IgD-negative memory B cell (primary cell): ENCODE results near the gene MCM7. TPM values are rescaled to one million over a fixed set of nuclear protein-coding genes. Genes with fewer than 3 reads are reported as not detected.

Experiments
- H3K27ac Mint-ChIP-seq, 3 donors: one replicate each; pipeline ENCODE4 v1.8.0; 2020 to 2022; ENCODE audit warnings: mild to moderate bottlenecking in 3 of 3, mixed read lengths in 3 of 3, moderate library complexity in 1 of 3
- H3K27me3 Mint-ChIP-seq: one replicate; pipeline ENCODE4 v1.8.0; 2021; ENCODE audit warnings: mixed read lengths
- H3K36me3 Mint-ChIP-seq: one replicate; pipeline ENCODE4 v1.8.0; 2020; ENCODE audit warnings: mild to moderate bottlenecking, mixed read lengths
- H3K4me1 Mint-ChIP-seq, 3 donors: one replicate each; pipeline ENCODE4 v1.8.0; 2020 to 2022; ENCODE audit warnings: mixed read lengths in 3 of 3, mild to moderate bottlenecking in 1 of 3
- H3K4me3 Mint-ChIP-seq, 4 donors: one replicate each; pipeline ENCODE4 v1.8.0; 2020 to 2022; ENCODE audit warnings: mild to moderate bottlenecking in 4 of 4, mixed read lengths in 4 of 4, moderate library complexity in 3 of 4
- H3K9me3 Mint-ChIP-seq, 3 donors: one replicate each; pipeline ENCODE4 v1.8.0; 2020 to 2021; ENCODE audit warnings: mixed read lengths in 3 of 3, mild to moderate bottlenecking in 1 of 3
- polyA plus RNA-seq: library from polyadenylated mRNA; unstranded; fragments of 300-500 nt; fragmentation: Illumina TruSeq; gene quantifications from one replicate; pipeline ENCODE4 v1.2.3, GENCODE V29; 2021

Gene MCM7
- polyA plus RNA-seq, 1 donor from 2014 or later: 33.4 TPM

- Mint-ChIP-seq H3K36me3 (peaks cover 4% of the 10 kb centered on the region), H3K4me3 (peak overlapping the region in 2 of 4 donors; percentile 9 to 93), H3K27me3 (peaks cover 2% of the 10 kb centered on the region), H3K4me1 (peaks cover 13 to 20% (median 16%) of the 10 kb centered on the region in 3 donors), H3K9me3 (no peaks in the 10 kb centered on the region), H3K27ac (peak overlapping the region in 1 of 3 donors; percentile 99)
Measured at GRCh38 chr7:100093054-100093453, 8.1 kb downstream of the MCM7 start.

DNA sequence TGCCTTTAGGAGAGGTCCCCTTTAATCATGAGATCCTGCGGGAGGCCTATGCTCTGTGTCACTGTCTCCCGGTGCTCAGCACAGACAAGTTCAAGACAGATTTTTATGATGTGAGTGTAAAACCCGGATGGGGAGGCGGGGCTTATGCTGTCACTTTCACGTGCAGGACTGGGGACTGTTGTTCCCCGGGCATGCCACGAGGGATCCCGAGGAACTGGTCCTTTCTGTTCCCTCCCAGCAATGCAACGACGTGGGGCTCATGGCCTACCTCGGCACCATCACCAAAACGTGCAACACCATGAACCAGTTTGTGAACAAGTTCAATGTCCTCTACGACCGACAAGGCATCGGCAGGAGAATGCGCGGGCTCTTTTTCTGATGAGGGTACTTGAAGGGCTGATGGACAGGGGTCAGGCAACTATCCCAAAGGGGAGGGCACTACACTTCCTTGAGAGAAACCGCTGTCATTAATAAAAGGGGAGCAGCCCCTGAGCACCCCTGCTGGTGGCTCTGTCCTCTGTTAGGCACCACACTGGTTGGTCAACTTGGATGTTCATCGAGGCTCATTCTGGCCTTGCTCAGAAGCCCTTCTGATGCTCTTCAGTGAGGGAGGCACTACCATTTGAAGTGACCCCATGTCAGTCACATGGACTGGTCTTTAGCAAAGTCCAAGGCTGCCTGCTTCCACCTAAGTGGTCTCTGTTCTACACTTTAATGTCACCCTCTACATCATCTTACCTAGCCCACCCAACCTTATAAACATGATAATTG, 9.6 kb downstream of the MCM7 start:
- H3K27me3 Mint-ChIP-seq: peaks cover 2% of the 10 kb centered on the region
- peaks cover 2% of the 10 kb centered on the region for H3K36me3 Mint-ChIP-seq
- peaks cover 8 to 20% (median 18%) of the 10 kb centered on the region in 3 donors for H3K4me1 Mint-ChIP-seq
- peak overlapping the region in 2 of 3 donors; percentile 76 to 99 for H3K27ac Mint-ChIP-seq
- no peaks in the 10 kb centered on the region for H3K9me3 Mint-ChIP-seq
- peak overlapping the region in 2 of 4 donors; percentile 51 to 93 for H3K4me3 Mint-ChIP-seq

GRCh38 chr7:100090527-100091410, 10.4 kb downstream of the MCM7 start:
- Mint-ChIP-seq H3K36me3 (no peaks in the 10 kb centered on the region), H3K9me3 (no peaks in the 10 kb centered on the region), H3K27me3 (peaks cover 2% of the 10 kb centered on the region), H3K4me3 (peak overlapping the region in 2 of 4 donors; percentile 42 to 93), H3K4me1 (peaks cover 8 to 20% (median 16%) of the 10 kb centered on the region in 3 donors), H3K27ac (peak overlapping the region in 1 of 3 donors; percentile 99)

DNA sequence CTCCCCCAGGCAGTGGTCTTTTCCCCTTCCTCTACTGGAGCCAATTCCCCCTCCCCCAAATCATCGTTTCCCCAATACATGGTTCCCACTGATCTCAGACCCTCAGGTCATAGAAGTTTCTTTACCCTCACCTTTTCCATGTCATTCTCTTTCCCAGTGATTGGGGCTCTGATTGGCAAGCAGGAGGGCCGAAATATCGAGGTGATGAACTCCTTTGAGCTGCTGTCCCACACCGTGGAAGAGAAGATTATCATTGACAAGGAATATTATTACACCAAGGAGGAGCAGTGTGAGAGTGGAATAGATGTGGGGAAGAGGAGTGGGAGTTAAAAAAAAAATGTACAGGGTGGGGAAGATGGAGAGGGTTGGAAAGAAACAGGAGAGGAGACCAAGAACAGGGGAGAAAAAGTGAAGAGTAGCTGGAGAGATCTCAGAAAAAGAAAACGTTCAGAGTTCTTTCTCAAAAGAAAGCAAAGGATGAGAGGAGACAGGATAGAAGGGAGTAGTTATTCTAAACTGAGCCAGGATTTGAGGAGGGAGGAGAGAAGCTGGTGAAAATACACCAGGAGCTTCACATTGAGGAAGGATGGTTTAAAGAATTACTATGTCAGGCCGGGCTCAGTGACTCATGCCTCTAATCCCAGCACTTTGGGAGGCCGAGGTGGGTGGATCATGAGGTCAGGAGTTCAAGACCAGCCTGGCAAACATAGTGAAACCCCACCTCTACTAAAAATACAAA, 11.6 kb downstream of the MCM7 start:
- peak overlapping the region; percentile 84 to 95 (median 94) for H3K4me3 Mint-ChIP-seq
- H3K4me1 Mint-ChIP-seq: peaks cover 10 to 20% (median 14%) of the 10 kb centered on the region in 3 donors
- peak overlapping the region; percentile 94 to 99 (median 95) for H3K27ac Mint-ChIP-seq
- no peaks in the 10 kb centered on the region for H3K36me3 Mint-ChIP-seq
- H3K27me3 Mint-ChIP-seq: peaks cover 2% of the 10 kb centered on the region
- H3K9me3 Mint-ChIP-seq: no peaks in the 10 kb centered on the region

DNA sequence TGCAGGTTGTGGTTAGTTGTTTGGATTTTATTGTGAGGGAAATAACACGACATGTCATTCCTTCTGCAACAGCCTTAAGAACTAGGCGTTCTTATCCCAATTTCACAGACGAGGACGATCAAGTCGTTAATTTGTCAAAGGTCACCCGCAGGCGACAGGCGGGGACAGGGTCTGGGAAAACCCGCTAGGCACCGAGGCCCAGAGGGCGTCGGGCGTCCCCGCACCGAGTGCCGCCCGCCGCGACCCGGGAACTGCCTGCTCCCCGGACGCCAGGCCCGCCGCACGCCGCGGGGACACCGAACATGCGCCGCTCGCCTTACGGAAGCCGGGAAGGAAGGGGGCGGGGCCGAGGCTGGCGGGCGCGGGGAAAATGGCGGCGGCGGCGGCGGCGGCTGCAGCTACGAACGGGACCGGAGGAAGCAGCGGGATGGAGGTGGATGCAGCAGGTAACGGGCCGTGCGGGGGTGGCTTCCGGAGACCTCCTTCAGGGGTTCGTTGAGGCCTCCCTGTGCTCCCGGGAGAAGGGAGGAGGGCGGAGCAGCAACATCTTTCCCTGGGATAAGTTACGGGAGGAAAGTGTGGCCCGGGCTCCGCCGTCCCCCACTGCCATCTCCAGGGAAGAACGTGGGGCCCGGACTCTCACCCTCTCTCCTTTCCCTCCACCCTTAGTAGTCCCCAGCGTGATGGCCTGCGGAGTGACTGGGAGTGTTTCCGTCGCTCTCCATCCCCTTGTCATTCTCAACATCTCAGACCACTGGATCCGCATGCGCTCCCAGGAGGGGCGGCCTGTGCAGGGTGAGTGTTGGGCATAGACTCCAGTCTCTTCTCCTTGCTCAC, 12.4 kb downstream of the MCM7 start, which contains the start of gene COPS6:
Gene COPS6, plus strand, starts transcription at position 349 of the 837 bp plus-strand sequence. Its CDS starts 22 bp downstream, at position 371.
- peak within 1 kb of the TSS; percentile 84 to 95 (median 94) for H3K4me3 Mint-ChIP-seq
- no peaks in the 10 kb centered on the region for H3K9me3 Mint-ChIP-seq
- peaks cover 10 to 20% (median 14%) of the 10 kb centered on the region in 3 donors for H3K4me1 Mint-ChIP-seq
- H3K36me3 Mint-ChIP-seq: no peaks in the 10 kb centered on the region
- H3K27me3 Mint-ChIP-seq: peaks cover 2% of the 10 kb centered on the region
- peak within 1 kb of the TSS; percentile 94 to 99 (median 95) for H3K27ac Mint-ChIP-seq

DNA sequence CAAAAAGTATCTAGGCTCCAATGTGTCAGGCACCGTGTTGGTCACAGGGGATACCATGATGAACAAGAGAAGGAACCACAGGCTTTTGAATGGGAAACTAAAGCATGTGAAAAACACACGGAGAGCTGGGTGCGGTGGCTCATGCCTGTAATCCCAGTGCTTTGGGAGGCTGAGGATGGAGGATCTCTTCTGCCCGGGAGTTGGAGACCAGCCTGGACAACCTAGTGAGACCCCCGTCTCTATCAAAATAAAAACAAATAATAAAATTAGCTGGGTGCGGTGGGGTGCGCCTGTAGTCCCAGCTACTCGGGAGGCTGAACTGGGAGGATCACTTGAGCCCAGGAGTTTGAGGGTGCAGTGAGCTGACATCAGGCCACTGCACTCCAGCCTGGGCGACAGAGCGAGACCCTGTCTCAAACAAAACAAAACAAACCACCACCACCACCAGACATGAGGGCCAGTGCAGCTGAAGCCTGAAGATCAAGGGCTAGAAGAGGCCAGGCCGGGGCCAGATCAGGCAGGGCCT, 13.0 kb downstream of the MCM7 start:
- Mint-ChIP-seq H3K36me3 (no peaks in the 10 kb centered on the region), H3K9me3 (no peaks in the 10 kb centered on the region), H3K4me1 (peaks cover 10 to 20% (median 14%) of the 10 kb centered on the region in 3 donors), H3K27ac (peak overlapping the region; percentile 94 to 99 (median 95)), H3K4me3 (peak overlapping the region; percentile 84 to 95 (median 94)), H3K27me3 (peaks cover 2% of the 10 kb centered on the region)

DNA sequence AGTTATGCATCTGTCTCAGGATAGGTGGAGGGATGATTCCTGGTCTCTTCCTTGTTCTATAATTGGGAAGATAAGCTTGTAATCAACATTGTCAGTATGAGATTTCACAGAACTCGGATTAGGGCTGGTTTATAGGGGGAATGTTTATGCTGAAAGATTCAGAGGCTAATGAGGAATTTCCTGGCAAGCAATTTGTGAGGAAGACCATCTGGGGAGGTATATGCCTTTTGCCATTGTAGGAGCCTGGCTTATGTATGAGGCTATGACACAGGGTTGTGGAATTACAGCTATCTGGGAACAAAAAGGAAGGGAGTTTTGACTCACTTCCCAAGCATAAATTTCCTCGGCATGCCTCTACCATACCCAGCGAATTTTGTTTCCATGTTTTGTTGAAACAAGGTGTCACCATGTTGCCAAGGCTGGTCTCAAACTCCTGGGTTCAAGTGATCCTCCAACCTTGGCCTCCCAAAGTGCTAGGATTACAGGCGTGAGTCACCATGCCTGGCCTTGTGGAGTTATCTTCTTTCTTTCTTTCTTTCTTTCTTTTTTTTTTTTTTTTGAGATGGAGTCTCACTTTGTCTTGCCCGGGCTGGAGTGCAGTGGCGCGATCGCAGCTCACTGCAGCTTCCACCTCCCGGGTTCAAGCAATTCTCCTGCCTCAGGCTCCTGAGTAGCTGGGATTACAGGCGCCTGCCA, 14.0 kb downstream of the MCM7 start:
- Mint-ChIP-seq H3K27ac (peak overlapping the region; percentile 2 to 99 (median 94)), H3K9me3 (no peaks in the 10 kb centered on the region), H3K4me3 (peak overlapping the region; percentile 3 to 95 (median 58)), H3K4me1 (peaks cover 18 to 22% (median 21%) of the 10 kb centered on the region in 3 donors), H3K36me3 (no peaks in the 10 kb centered on the region), H3K27me3 (peaks cover 2% of the 10 kb centered on the region)

GRCh38 chr7:100085515-100085914, 15.7 kb downstream of the MCM7 start:
- peaks cover 24 to 31% (median 26%) of the 10 kb centered on the region in 3 donors for H3K4me1 Mint-ChIP-seq
- no peaks in the 10 kb centered on the region for H3K36me3 Mint-ChIP-seq
- H3K9me3 Mint-ChIP-seq: no peaks in the 10 kb centered on the region
- H3K27ac Mint-ChIP-seq: peak overlapping the region in 2 of 3 donors; percentile 10 to 99
- peaks cover 2% of the 10 kb centered on the region for H3K27me3 Mint-ChIP-seq
- H3K4me3 Mint-ChIP-seq: peak overlapping the region in 2 of 4 donors; percentile 17 to 76

DNA sequence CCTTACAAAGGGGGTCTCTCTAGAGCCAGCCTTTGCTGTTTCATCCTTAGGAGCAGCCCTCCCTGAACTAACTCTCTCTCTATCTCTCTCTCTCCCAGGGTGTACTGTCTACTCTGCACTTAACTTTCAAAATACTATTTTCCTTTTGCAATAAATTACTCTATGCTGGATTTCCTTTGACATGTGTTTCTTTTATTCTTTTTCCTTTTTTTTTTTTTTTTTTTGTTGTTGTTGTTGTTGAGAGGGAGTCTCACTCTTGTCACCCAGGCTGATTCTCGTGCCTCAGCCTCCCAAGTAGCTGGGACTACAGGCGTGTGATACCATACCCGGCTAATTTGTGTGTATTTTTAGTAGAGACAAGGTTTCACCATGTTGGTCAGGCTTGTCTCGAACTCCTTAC, 18.2 kb downstream of the MCM7 start:
- Mint-ChIP-seq H3K27ac (peak overlapping the region; percentile 93 to 98 (median 97)), H3K9me3 (no peaks in the 10 kb centered on the region), H3K36me3 (no peaks in the 10 kb centered on the region), H3K27me3 (no peaks in the 10 kb centered on the region), H3K4me3 (peak overlapping the region; percentile 78 to 96 (median 94)), H3K4me1 (peaks cover 21 to 29% (median 24%) of the 10 kb centered on the region in 3 donors)

- peaks cover 21 to 26% (median 25%) of the 10 kb centered on the region in 3 donors for H3K4me1 Mint-ChIP-seq
- no peaks in the 10 kb centered on the region for H3K9me3 Mint-ChIP-seq
Measured at GRCh38 chr7:100081535-100082102, 19.6 kb downstream of the MCM7 start, which contains the start of gene ZNF3. TSS of gene ZNF3 (minus strand) at chr7:100081723. CDS start at chr7:100077357, 4,366 bp downstream.

GRCh38 chr7:100080907-100081534, 20.2 kb downstream of the MCM7 start:
- Mint-ChIP-seq H3K27ac (peak overlapping the region; percentile 88 to 98 (median 93)), H3K27me3 (no peaks in the 10 kb centered on the region), H3K36me3 (no peaks in the 10 kb centered on the region), H3K4me3 (peak overlapping the region; percentile 78 to 96 (median 94)), H3K9me3 (no peaks in the 10 kb centered on the region), H3K4me1 (peaks cover 21 to 26% (median 25%) of the 10 kb centered on the region in 3 donors)

More at GRCh38 chr7:100081535-100082102, 19.6 kb downstream of the MCM7 start, which contains the start of gene ZNF3:
- Mint-ChIP-seq H3K36me3 (no peaks in the 10 kb centered on the region), H3K27ac (peak within 1 kb of the TSS; percentile 93 to 98 (median 97)), H3K4me3 (peak within 1 kb of the TSS; percentile 78 to 96 (median 94)), H3K27me3 (no peaks in the 10 kb centered on the region)

DNA sequence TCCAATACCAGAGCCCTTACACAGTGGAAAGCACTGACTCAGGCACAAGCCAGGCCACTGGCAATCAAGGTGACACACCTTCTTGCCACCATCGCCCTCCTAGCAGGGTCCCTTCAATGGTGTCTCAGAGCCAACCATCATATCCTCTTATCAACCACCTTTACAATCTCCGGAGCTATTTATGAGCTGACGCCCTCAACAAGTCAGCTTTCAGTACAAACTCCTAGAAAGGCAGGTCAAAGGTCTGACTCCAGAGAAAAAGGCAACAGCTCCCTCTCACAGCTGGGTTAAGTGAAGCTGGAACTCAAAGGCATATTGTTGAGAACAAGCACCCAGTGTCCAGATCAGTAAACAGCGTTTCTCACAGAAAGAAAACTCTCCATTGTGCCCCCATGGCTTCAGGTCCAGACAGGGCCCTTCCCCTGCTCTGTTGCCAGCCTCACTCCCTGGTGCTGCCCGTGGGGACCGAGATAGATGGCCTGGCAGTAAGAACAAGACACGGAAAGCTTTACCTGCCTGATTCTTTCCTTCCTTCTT, 22.1 kb downstream of the MCM7 start:
- H3K27ac Mint-ChIP-seq: peak overlapping the region in 1 of 3 donors; percentile 69
- no peaks in the 10 kb centered on the region for H3K27me3 Mint-ChIP-seq
- H3K9me3 Mint-ChIP-seq: no peaks in the 10 kb centered on the region
- peaks cover 7% of the 10 kb centered on the region for H3K36me3 Mint-ChIP-seq
- H3K4me3 Mint-ChIP-seq: peak overlapping the region in 3 of 4 donors; percentile 36 to 78 (median 70)
- peaks cover 24 to 25% (median 24%) of the 10 kb centered on the region in 3 donors for H3K4me1 Mint-ChIP-seq
